Stomach (tissue), 9 donors: ENCODE results near the gene C5orf58. TPM values are rescaled to one million over a fixed set of nuclear protein-coding genes. Genes with fewer than 3 reads are reported as not detected.

Source experiments
- DNase-seq, 2 donors: peaks; one replicate each; pipeline versions ENCODE4 v3.0.0 to v3.0.0-alpha.2; 2013 to 2019
- H3K27ac ChIP-seq, 5 donors: fragments of 200-600 bp in 4 of 5; sonication (generic) in 4 of 5; one replicate each; pipeline ENCODE4 v1.5.1; 2013 to 2019; ENCODE audit warnings: mild to moderate bottlenecking in 1 of 5, moderate library complexity in 1 of 5
- H3K27me3 ChIP-seq, 3 donors: fragments of 200-600 bp; sonication (generic); one replicate each; pipeline ENCODE4 v1.5.1; 2017 to 2019; ENCODE audit warnings: mixed run types in 1 of 3
- H3K36me3 ChIP-seq, 4 donors: fragments of 200-600 bp; sonication (generic); 1 replicate in 3 of 4; 2 replicates in 1 of 4; pipeline ENCODE4 v1.5.1; 2016 to 2019
- H3K4me1 ChIP-seq, 4 donors: fragments of 200-600 bp; sonication (generic); one replicate each; pipeline ENCODE4 v1.5.1; 2016 to 2019
- H3K4me3 ChIP-seq, 4 donors: fragments of 200-600 bp; sonication (generic) in 3 of 4; one replicate each; pipeline ENCODE4 v1.5.1; 2016 to 2019; ENCODE audit warnings: mild to moderate bottlenecking in 1 of 4
- H3K9me3 ChIP-seq, 4 donors: fragments of 200-600 bp; sonication (generic); one replicate each; pipeline ENCODE4 v1.5.1; 2016 to 2019
- CTCF ChIP-seq, 7 experiments: fragments of 450-650 bp in 4 of 7; fragments of 200-600 bp in 3 of 7; sonication (generic) in 3 of 7; IDR thresholded peaks; one replicate each; pipeline ENCODE4 v1.5.1; 2016 to 2019; ENCODE audit warnings: antibody characterized with exemption in 7 of 7, control low read depth in 2 of 7, mild to moderate bottlenecking in 1 of 7
- EP300 ChIP-seq: sonication (generic); formaldehyde crosslinking; IDR thresholded peaks from one replicate; pipeline ENCODE4 v1.6.1; 2017; ENCODE audit warnings: antibody characterized with exemption
- POLR2A ChIP-seq, 4 donors: fragments of 450-650 bp; IDR thresholded peaks; one replicate each; pipeline ENCODE4 v1.6.1; 2016; ENCODE audit warnings: antibody characterized with exemption in 4 of 4, control low read depth in 2 of 4, mild to moderate bottlenecking in 1 of 4, moderate library complexity in 1 of 4
- POLR2AphosphoS5 ChIP-seq, 3 donors: sonication (generic); formaldehyde crosslinking; IDR thresholded peaks; one replicate each; pipeline ENCODE4 v1.6.1; 2016; ENCODE audit warnings: antibody characterized with exemption in 3 of 3
- WGBS, 5 donors: extraction: QIAGEN DNeasy Blood & Tissue Kit in 3 of 5; methylation state at CpG; one replicate each; pipeline versions ENCODE4 v1.1.5 to v1.1.7; 2013 to 2018; 5-methylcytosine and 5-hydroxymethylcytosine counted together
- intact Hi-C: fragments of 100-400 bp; cut with DNase I; formaldehyde crosslinking; loops from one replicate; pipeline ENCODE4 v1.15.1; 2023; ENCODE audit warnings: low total_unique reads
- polyA plus RNA-seq, 3 donors: library from polyadenylated mRNA; stranded (reverse); fragments of 200-250 nt; gene quantifications; one replicate each; pipeline ENCODE4 v1.2.3, GENCODE V29; 2013
- total RNA-seq, 5 donors: library from RNA; depleted of rRNA; stranded (reverse); fragments of >200 nt; gene quantifications; one replicate each; pipeline versions ENCODE4 v1.1.0 to v1.2.3, GENCODE V29; 2014 to 2016
- donor health status: healthy with polysubstance abuse.
- donor health status: Bipolar disorder and iron deficiency.
- donor health status: healthy.

The C5orf58 gene
- total and polyA plus RNA-seq, 8 donors, result 0.43 to 4.6 TPM; not detected in 6

GRCh38 chr5:170294057-170294456 lies 61.3 kb downstream of the C5orf58 start:
- WGBS, 5 donors, result 80 to 83% (median 83%) methylated on average over 3 of the region's 3 CpGs
- H3K27me3 ChIP-seq, result no peaks in the 10 kb centered on the region
- H3K27ac ChIP-seq, result peak overlapping the region in 2 of 5 donors; percentile 51 to 92
- TF ChIP-seq POLR2AphosphoS5 (IDR thresholded peaks at IDR 0.05) (no peak), CTCF (IDR thresholded peaks at IDR 0.05) (no peak), EP300 (no peak)
- H3K4me1 ChIP-seq, result peaks cover 0 to 55% (median 11%) of the 10 kb centered on the region in 4 donors
- DNase-seq, result no peak
- peaks cover 0 to 6% (median 0%) of the 10 kb centered on the region in 4 donors for H3K9me3 ChIP-seq
- peak overlapping the region in 3 of 4 donors; percentile 3 to 45 (median 44) for H3K4me3 ChIP-seq
- peaks cover 0 to 13% (median 8%) of the 10 kb centered on the region in 4 donors for H3K36me3 ChIP-seq
- intact Hi-C loops, result no loop called here

- intact Hi-C loops, result no loop called here
- Histone ChIP-seq H3K27ac (peak overlapping the region in 2 of 5 donors; percentile 88 to 92), H3K27me3 (no peaks in the 10 kb centered on the region), H3K36me3 (peaks cover 0 to 13% (median 7%) of the 10 kb centered on the region in 4 donors), H3K4me1 (peaks cover 0 to 50% (median 11%) of the 10 kb centered on the region in 4 donors), H3K4me3 (peak overlapping the region in 3 of 4 donors; percentile 44 to 49 (median 45)), H3K9me3 (peaks cover 0 to 6% (median 0%) of the 10 kb centered on the region in 4 donors)
- TF ChIP-seq POLR2A (IDR thresholded peaks at IDR 0.05) (no peak), CTCF (IDR thresholded peaks at IDR 0.05) (no peak), EP300 (no peak), POLR2AphosphoS5 (IDR thresholded peaks at IDR 0.05) (no peak)
- DNase-seq, result no peak
Measured at GRCh38 chr5:170294556-170294955, 61.8 kb downstream of the C5orf58 start.

Other genes with a start within 250 kb of the C5orf58 start
- under 1 TPM in 1 of 5 donors, not detected in 4; 0.18 TPM for gene FOXI1, start 127.1 kb upstream of the C5orf58 start, total RNA-seq
- gene FOXI1, start 127.1 kb upstream of the C5orf58 start, polyA plus RNA-seq, result not detected
- 10 to 100 TPM in 4 of 5 donors, under 1 TPM in 1; 0.58 to 69.4 (median 27.1) TPM for gene LCP2, start 64.8 kb downstream of the C5orf58 start, total RNA-seq
- gene LCP2, start 64.8 kb downstream of the C5orf58 start, polyA plus RNA-seq, result 10 to 100 TPM in 2 of 3 donors, 1 to 10 TPM in 1; 3.2 to 16.2 (median 15.4) TPM
- gene KCNMB1, start 156.4 kb downstream of the C5orf58 start, total RNA-seq, result 10 to 100 TPM in 1 of 5 donors, 1 to 10 TPM in 3, under 1 TPM in 1; 0.29 to 14.7 (median 6.1) TPM
- 10 to 100 TPM in 1 of 3 donors, 1 to 10 TPM in 2; 1.7 to 19.8 (median 2.6) TPM for gene KCNMB1, start 156.4 kb downstream of the C5orf58 start, polyA plus RNA-seq